Progenitor cell of endocrine pancreas (in vitro differentiated cells): ENCODE measurements around the gene GSTCD. TPM values are rescaled to one million over a fixed set of nuclear protein-coding genes. Genes with fewer than 3 reads are reported as not detected.

Experiments
- DNase-seq: peaks from one replicate; pipeline ENCODE4 v3.0.0; 2021; ENCODE audit warnings: low spot score; ENCODE audit not compliant: unreplicated experiment
- H3K27ac Mint-ChIP-seq: 2 replicates; pipeline ENCODE4 v1.8.0; 2021; ENCODE audit warnings: mild to moderate bottlenecking, moderate library complexity, mixed read lengths
- H3K27me3 Mint-ChIP-seq: 2 replicates; pipeline ENCODE4 v1.8.0; 2021; ENCODE audit warnings: mixed read lengths
- H3K36me3 Mint-ChIP-seq: 2 replicates; pipeline ENCODE4 v1.8.0; 2022; ENCODE audit warnings: mixed read lengths; ENCODE audit not compliant: insufficient read depth
- H3K4me1 Mint-ChIP-seq: 2 replicates; pipeline ENCODE4 v1.8.0; 2021; ENCODE audit warnings: low read depth, mixed read lengths
- H3K4me3 Mint-ChIP-seq: 2 replicates; pipeline ENCODE4 v1.8.0; 2021; ENCODE audit warnings: low read depth, mild to moderate bottlenecking, moderate library complexity, mixed read lengths
- H3K9me3 Mint-ChIP-seq: 2 replicates; pipeline ENCODE4 v1.8.0; 2021; ENCODE audit warnings: low read depth, mixed read lengths
- total RNA-seq: library from RNA; stranded (reverse); gene quantifications from 2 replicates; pipeline ENCODE4 v1.2.1, GENCODE V29; 2021
- TF ChIP-seq, protein P1 (sequence below): fragments of 200-600 bp; sonication (generic); IDR thresholded peaks from one replicate; pipeline ENCODE4 v1.5.0; 2021; ENCODE audit warnings: antibody characterized with exemption, mild to moderate bottlenecking; ENCODE audit not compliant: unreplicated experiment

Gene GSTCD
- total RNA-seq, 1 donor from 2014 or later: 26.3 TPM

DNA sequence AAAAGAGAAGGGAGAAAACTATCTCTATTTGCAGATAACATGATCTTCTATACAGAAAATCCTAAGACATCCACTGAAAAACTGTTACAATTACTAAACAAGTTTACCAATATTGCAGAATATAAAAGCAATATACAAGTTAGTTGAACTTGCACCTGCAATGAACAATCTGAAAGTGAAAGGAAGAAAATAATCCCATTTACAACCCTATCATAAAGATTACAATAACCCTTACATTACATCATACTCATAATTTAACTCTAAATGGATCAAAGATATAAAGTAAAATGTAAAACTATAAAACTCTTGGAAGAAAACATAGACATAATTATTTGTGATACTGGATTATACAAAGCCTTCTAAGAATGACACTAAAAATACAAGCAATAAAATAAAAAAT is 77.2 kb downstream of the GSTCD start:
- Mint-ChIP-seq H3K9me3 (no peaks in the 10 kb centered on the region), H3K36me3 (no peaks in the 10 kb centered on the region), H3K4me1 (peaks cover 3% of the 10 kb centered on the region), H3K27me3 (no peaks in the 10 kb centered on the region), H3K4me3 (no peak overlapping the region), H3K27ac (no peak overlapping the region)
- TF ChIP-seq, protein P1, sequence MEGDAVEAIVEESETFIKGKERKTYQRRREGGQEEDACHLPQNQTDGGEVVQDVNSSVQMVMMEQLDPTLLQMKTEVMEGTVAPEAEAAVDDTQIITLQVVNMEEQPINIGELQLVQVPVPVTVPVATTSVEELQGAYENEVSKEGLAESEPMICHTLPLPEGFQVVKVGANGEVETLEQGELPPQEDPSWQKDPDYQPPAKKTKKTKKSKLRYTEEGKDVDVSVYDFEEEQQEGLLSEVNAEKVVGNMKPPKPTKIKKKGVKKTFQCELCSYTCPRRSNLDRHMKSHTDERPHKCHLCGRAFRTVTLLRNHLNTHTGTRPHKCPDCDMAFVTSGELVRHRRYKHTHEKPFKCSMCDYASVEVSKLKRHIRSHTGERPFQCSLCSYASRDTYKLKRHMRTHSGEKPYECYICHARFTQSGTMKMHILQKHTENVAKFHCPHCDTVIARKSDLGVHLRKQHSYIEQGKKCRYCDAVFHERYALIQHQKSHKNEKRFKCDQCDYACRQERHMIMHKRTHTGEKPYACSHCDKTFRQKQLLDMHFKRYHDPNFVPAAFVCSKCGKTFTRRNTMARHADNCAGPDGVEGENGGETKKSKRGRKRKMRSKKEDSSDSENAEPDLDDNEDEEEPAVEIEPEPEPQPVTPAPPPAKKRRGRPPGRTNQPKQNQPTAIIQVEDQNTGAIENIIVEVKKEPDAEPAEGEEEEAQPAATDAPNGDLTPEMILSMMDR: no peak
- DNase-seq: no peak

- Mint-ChIP-seq H3K4me1 (peaks cover 3% of the 10 kb centered on the region), H3K4me3 (no peak overlapping the region), H3K27ac (no peak overlapping the region), H3K36me3 (no peaks in the 10 kb centered on the region), H3K9me3 (no peaks in the 10 kb centered on the region), H3K27me3 (no peaks in the 10 kb centered on the region)
- no peak for DNase-seq
- TF ChIP-seq, protein P1: no peak
Measured at GRCh38 chr4:105786748-105787147, 78.2 kb downstream of the GSTCD start.

DNA sequence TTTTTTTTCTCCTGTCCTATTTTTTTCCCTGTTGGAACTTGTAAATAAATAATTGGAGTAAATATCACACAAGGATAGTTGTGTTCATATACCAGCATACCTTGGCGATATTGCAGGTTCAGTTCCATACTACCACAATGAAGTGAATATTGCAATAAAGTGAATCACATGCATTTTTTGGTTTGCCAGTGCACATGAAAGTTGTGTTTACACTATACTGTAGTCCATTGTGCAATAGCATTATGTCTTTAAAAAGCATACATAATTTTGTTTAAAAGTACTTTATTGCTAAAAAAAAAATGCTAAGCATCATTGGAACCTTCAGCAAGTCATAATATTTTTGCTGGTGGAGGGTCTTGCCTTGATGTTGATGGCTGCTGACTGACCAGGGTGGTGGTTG is 88.6 kb downstream of the GSTCD start:
- H3K4me1 Mint-ChIP-seq: no peaks in the 10 kb centered on the region

DNA sequence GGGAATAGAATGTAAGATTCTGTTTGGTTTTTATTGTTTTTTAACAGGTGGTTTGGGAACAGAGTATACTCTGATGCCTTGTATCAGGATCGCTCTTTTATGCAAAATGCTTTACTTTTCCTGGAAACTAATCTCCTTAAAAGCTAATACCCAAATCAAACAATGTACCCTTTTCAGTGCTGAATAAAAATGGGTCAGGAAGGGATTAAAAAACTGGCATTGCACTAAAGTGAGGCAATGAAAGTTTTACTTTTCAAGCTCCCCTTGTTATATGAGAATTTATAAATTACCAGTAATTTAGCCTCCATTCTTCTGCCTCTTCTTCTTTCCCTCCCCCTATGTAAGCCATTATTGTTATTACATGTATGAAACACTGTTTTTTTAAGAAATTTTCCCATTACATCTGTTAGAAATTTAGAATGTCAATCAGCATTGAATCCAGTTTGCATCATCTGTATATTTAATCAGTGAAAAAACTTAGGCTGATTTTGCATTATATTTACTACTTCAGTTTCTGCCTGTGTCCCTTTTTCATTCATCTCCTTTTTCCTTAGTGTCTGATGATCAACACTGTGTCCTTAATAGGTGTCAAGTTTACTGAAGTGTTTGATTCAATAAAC is 97.0 kb downstream of the GSTCD start:
- Mint-ChIP-seq H3K9me3 (no peaks in the 10 kb centered on the region), H3K4me3 (no peak overlapping the region), H3K4me1 (no peaks in the 10 kb centered on the region), H3K27me3 (no peaks in the 10 kb centered on the region), H3K27ac (peak overlapping the region; percentile 32), H3K36me3 (no peaks in the 10 kb centered on the region)
- no peak for DNase-seq
- TF ChIP-seq, protein P1: no peak

More for the DNA sequence above, 88.6 kb downstream of the GSTCD start:
- Mint-ChIP-seq H3K4me3 (no peak overlapping the region), H3K27me3 (no peaks in the 10 kb centered on the region), H3K36me3 (peaks cover 9% of the 10 kb centered on the region), H3K9me3 (peaks cover 5% of the 10 kb centered on the region), H3K27ac (no peak overlapping the region)
- TF ChIP-seq, protein P1: no peak
- no peak for DNase-seq

DNA sequence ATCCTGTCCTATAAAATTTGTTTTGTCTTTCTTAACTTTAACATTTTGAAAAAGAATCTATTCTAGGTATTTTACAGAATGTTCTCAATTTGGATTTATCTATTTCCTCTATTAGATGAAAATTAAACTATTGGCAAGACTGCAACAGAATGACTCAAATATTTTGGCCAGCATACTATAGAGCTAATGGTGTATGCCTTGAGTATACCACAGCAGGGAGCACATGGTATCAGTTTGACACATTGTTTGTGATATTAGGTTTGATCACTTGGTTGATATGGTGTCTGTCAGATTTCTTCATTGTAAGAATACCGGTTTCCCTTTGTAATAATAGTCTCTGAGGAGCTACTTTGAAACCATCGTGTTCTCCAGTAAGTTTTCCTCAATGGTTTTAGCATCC is 98.9 kb downstream of the GSTCD start:
- TF ChIP-seq, protein P1: no peak
- H3K4me3 Mint-ChIP-seq: no peak overlapping the region
- no peaks in the 10 kb centered on the region for H3K36me3 Mint-ChIP-seq
- H3K27ac Mint-ChIP-seq: no peak overlapping the region
- DNase-seq: no peak
- H3K27me3 Mint-ChIP-seq: no peaks in the 10 kb centered on the region
- no peaks in the 10 kb centered on the region for H3K4me1 Mint-ChIP-seq
- no peaks in the 10 kb centered on the region for H3K9me3 Mint-ChIP-seq
